ENCODE measurements around the gene MLLT3.

Gene MLLT3

DNA sequence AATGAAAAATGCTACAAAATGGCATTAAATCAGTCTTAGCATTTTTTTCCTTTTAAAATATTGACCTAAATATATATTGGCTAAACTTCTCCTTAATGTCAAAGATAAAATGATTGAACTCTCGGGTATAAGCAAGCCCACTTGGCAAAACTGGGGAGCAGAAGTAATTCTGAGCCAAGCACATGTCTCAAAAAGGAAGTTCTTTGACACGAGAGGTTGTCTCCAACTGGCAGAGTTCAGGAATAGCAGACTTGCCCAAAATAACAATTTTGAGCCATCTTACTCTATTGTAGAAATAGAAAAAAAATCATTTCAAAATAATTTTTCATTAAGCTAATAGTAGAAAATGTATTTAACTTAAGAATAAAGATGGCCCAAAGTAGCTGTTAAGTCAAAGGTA lies 10.4 kb upstream of the MLLT3 start:
- no peak overlapping the region for H3K4me3 ChIP-seq (ENCODE audit: insufficient read depth, low read length, poor library complexity, severe bottlenecking)
- TF ChIP-seq EZH2phosphoT487 (conservative IDR thresholded peaks at IDR 0.05; ENCODE audit: low read length) (no peak), CTCF (IDR thresholded peaks at IDR 0.05; ENCODE audit: insufficient read depth, low read length, poor library complexity, severe bottlenecking) (no peak)
- no peaks in the 10 kb centered on the region for H3F3A ChIP-seq (ENCODE audit: insufficient read depth)

GRCh38 chr9:20630241-20630943 lies 8.1 kb upstream of the MLLT3 start:
- Histone ChIP-seq H3K79me2 (ENCODE audit: insufficient read depth, low read length) (no peaks in the 10 kb centered on the region), H2AFZ (ENCODE audit: low read depth, low read length, severe bottlenecking) (no peak overlapping the region), H3K27ac (ENCODE audit: low read depth, low read length) (no peak overlapping the region), H3K4me3 (ENCODE audit: insufficient read depth, low read length, poor library complexity, severe bottlenecking) (no peak overlapping the region), H3F3A (ENCODE audit: insufficient read depth) (0 out of 2 replicates have a peak, but pooled peaks cover 2% of the 10 kb centered on the region), H3K36me3 (ENCODE audit: low read length) (no peaks in the 10 kb centered on the region), H3K9me2 (replicated peaks; ENCODE audit: insufficient read depth, low read length) (no peaks in the 10 kb centered on the region), H3K9me3 (ENCODE audit: insufficient read depth, low read length) (no peaks in the 10 kb centered on the region), H3K27me3 (ENCODE audit: low read length) (peaks cover 9% of the 10 kb centered on the region; the same call in 1 of the 2 replicates), H3K9ac (ENCODE audit: low read length) (no peak overlapping the region), H4K20me1 (ENCODE audit: low read depth, low read length) (no peaks in the 10 kb centered on the region), H3K4me2 (ENCODE audit: low read depth, low read length, poor library complexity, severe bottlenecking) (no peak overlapping the region)
- TF ChIP-seq CTCF (IDR thresholded peaks at IDR 0.05; ENCODE audit: insufficient read depth, low read length, poor library complexity, severe bottlenecking), result no peak
- TF ChIP-seq EZH2phosphoT487 (conservative IDR thresholded peaks at IDR 0.05; ENCODE audit: low read length), result no peak

More for the DNA sequence above, 10.4 kb upstream of the MLLT3 start:
- Histone ChIP-seq H3K27ac (ENCODE audit: low read depth, low read length) (no peak overlapping the region), H3K9me2 (replicated peaks; ENCODE audit: insufficient read depth, low read length) (no peaks in the 10 kb centered on the region), H4K20me1 (ENCODE audit: low read depth, low read length) (no peaks in the 10 kb centered on the region), H2AFZ (ENCODE audit: low read depth, low read length, severe bottlenecking) (no peak overlapping the region), H3K27me3 (ENCODE audit: low read length) (peaks cover 9% of the 10 kb centered on the region; the same call in 1 of the 2 replicates), H3K79me2 (ENCODE audit: insufficient read depth, low read length) (no peaks in the 10 kb centered on the region), H3K9me3 (ENCODE audit: insufficient read depth, low read length) (no peaks in the 10 kb centered on the region), H3K36me3 (ENCODE audit: low read length) (no peaks in the 10 kb centered on the region), H3K9ac (ENCODE audit: low read length) (no peak overlapping the region), H3K4me2 (ENCODE audit: low read depth, low read length, poor library complexity, severe bottlenecking) (no peak overlapping the region)

DNA sequence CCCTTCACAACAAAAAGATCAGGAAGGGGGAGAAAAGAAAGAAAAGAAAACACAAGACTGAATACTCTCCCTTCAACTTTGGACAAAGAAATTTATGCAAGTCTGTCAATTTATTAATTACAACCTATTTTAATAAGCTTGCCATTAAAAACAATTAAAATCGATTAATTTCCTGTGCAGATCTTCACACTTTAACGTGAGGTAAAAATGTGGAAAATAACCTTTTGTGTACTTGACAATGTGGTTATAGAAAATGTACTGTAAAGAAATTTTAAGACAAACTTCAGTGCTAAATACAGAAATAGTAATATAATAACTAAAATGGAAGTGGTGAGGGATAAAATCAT lies 2.7 kb upstream of the MLLT3 start:
- Histone ChIP-seq H3K36me3 (ENCODE audit: low read length) (no peaks in the 10 kb centered on the region), H3K27ac (ENCODE audit: low read depth, low read length) (no peak overlapping the region), H3K4me3 (ENCODE audit: insufficient read depth, low read length, poor library complexity, severe bottlenecking) (no peak overlapping the region), H4K20me1 (ENCODE audit: low read depth, low read length) (no peaks in the 10 kb centered on the region), H3K27me3 (ENCODE audit: low read length) (no peaks in the 10 kb centered on the region), H3F3A (ENCODE audit: insufficient read depth) (peaks cover 16% of the 10 kb centered on the region), H3K9ac (ENCODE audit: low read length) (no peak overlapping the region), H2AFZ (ENCODE audit: low read depth, low read length, severe bottlenecking) (peak overlapping the region; percentile 15), H3K9me2 (replicated peaks; ENCODE audit: insufficient read depth, low read length) (no peaks in the 10 kb centered on the region), H3K9me3 (ENCODE audit: insufficient read depth, low read length) (no peaks in the 10 kb centered on the region), H3K79me2 (ENCODE audit: insufficient read depth, low read length) (no peaks in the 10 kb centered on the region), H3K4me2 (ENCODE audit: low read depth, low read length, poor library complexity, severe bottlenecking) (peak overlapping the region; percentile 75)
- TF ChIP-seq CTCF (IDR thresholded peaks at IDR 0.05; ENCODE audit: insufficient read depth, low read length, poor library complexity, severe bottlenecking) (no peak), EZH2phosphoT487 (conservative IDR thresholded peaks at IDR 0.05; ENCODE audit: low read length) (no peak)

All from SU-DHL-6 (cell line).